Measurements from ENCODE around the gene MT2A. TPM values are rescaled to one million over a fixed set of nuclear protein-coding genes. Genes with fewer than 3 reads are reported as not detected.

The MT2A gene
- total RNA-seq, 1 donor from 2014 or later, result 419 TPM

- no peak for DNase-seq (ENCODE audit: extremely low spot score, unreplicated experiment)
- peak overlapping the region; percentile 79 for H3K4me3 Mint-ChIP-seq (ENCODE audit: unreplicated experiment)
- peaks cover 34% of the 10 kb centered on the region for H3K4me1 Mint-ChIP-seq (ENCODE audit: unreplicated experiment)
- H3K36me3 Mint-ChIP-seq (ENCODE audit: unreplicated experiment), result no peaks in the 10 kb centered on the region
- TF ChIP-seq CTCF (IDR thresholded peaks at IDR 0.05), result no peak
- H3K27me3 Mint-ChIP-seq (ENCODE audit: unreplicated experiment), result no peaks in the 10 kb centered on the region
- H3K27ac Mint-ChIP-seq (ENCODE audit: unreplicated experiment), result peak overlapping the region; percentile 68
- H3K9me3 Mint-ChIP-seq (ENCODE audit: unreplicated experiment), result no peaks in the 10 kb centered on the region
These were observed 17.7 kb downstream of the MT2A start for GRCh38 chr16:56625943-56626654.

GRCh38 chr16:56626685-56627084 is 18.3 kb downstream of the MT2A start:
- no peak for TF ChIP-seq CTCF (IDR thresholded peaks at IDR 0.05)
- H3K4me1 Mint-ChIP-seq (ENCODE audit: unreplicated experiment), result peaks cover 32% of the 10 kb centered on the region
- no peaks in the 10 kb centered on the region for H3K9me3 Mint-ChIP-seq (ENCODE audit: unreplicated experiment)
- peak overlapping the region; percentile 68 for H3K27ac Mint-ChIP-seq (ENCODE audit: unreplicated experiment)
- H3K4me3 Mint-ChIP-seq (ENCODE audit: unreplicated experiment), result peak overlapping the region; percentile 79
- DNase-seq (ENCODE audit: extremely low spot score, unreplicated experiment), result no peak
- H3K27me3 Mint-ChIP-seq (ENCODE audit: unreplicated experiment), result no peaks in the 10 kb centered on the region
- H3K36me3 Mint-ChIP-seq (ENCODE audit: unreplicated experiment), result no peaks in the 10 kb centered on the region

GRCh38 chr16:56628486-56629350 is 20.3 kb downstream of the MT2A start:
- Mint-ChIP-seq H3K4me1 (ENCODE audit: unreplicated experiment) (peaks cover 40% of the 10 kb centered on the region), H3K27ac (ENCODE audit: unreplicated experiment) (no peak overlapping the region), H3K27me3 (ENCODE audit: unreplicated experiment) (peaks cover 4% of the 10 kb centered on the region), H3K4me3 (ENCODE audit: unreplicated experiment) (no peak overlapping the region), H3K36me3 (ENCODE audit: unreplicated experiment) (no peaks in the 10 kb centered on the region), H3K9me3 (ENCODE audit: unreplicated experiment) (no peaks in the 10 kb centered on the region)
- no peak for TF ChIP-seq CTCF (IDR thresholded peaks at IDR 0.05)
- DNase-seq (ENCODE audit: extremely low spot score, unreplicated experiment), result no peak

- no peak overlapping the region for H3K4me3 Mint-ChIP-seq (ENCODE audit: unreplicated experiment)
- no peaks in the 10 kb centered on the region for H3K9me3 Mint-ChIP-seq (ENCODE audit: unreplicated experiment)
- DNase-seq (ENCODE audit: extremely low spot score, unreplicated experiment), result no peak
- no peak for TF ChIP-seq CTCF (IDR thresholded peaks at IDR 0.05)
- H3K27me3 Mint-ChIP-seq (ENCODE audit: unreplicated experiment), result peaks cover 11% of the 10 kb centered on the region
- no peaks in the 10 kb centered on the region for H3K36me3 Mint-ChIP-seq (ENCODE audit: unreplicated experiment)
- peaks cover 44% of the 10 kb centered on the region for H3K4me1 Mint-ChIP-seq (ENCODE audit: unreplicated experiment)
- no peak overlapping the region for H3K27ac Mint-ChIP-seq (ENCODE audit: unreplicated experiment)
These were observed 21.1 kb downstream of the MT2A start for GRCh38 chr16:56629531-56629930.

- H3K9me3 Mint-ChIP-seq (ENCODE audit: unreplicated experiment), result no peaks in the 10 kb centered on the region
- no peaks in the 10 kb centered on the region for H3K36me3 Mint-ChIP-seq (ENCODE audit: unreplicated experiment)
- H3K4me1 Mint-ChIP-seq (ENCODE audit: unreplicated experiment), result peaks cover 45% of the 10 kb centered on the region
- H3K4me3 Mint-ChIP-seq (ENCODE audit: unreplicated experiment), result no peak overlapping the region
- peaks cover 17% of the 10 kb centered on the region for H3K27me3 Mint-ChIP-seq (ENCODE audit: unreplicated experiment)
- H3K27ac Mint-ChIP-seq (ENCODE audit: unreplicated experiment), result no peak overlapping the region
- DNase-seq (ENCODE audit: extremely low spot score, unreplicated experiment), result no peak
- TF ChIP-seq CTCF (IDR thresholded peaks at IDR 0.05), result no peak
These were observed 21.8 kb downstream of the MT2A start for GRCh38 chr16:56630134-56630533.
